Keratinocyte (primary cell): ENCODE results near the gene MIPOL1. TPM values are rescaled to one million over a fixed set of nuclear protein-coding genes. Genes with fewer than 3 reads are reported as not detected.

Experiments used
- DNase-seq: peaks from one replicate; pipeline ENCODE4 v3.0.0-alpha.2; 2011; ENCODE audit warnings: low read depth, missing footprints, low spot score
- FAIRE-seq: peaks from 2 replicates; lab custom pipeline; 2011; peaks lifted over from hg19 to GRCh38; lab: Jason Lieb, UNC
- H2AFZ ChIP-seq: 2 replicates; pipeline ENCODE4 v1.6.0; 2012; ENCODE audit warnings: low read length, control low read depth, inconsistent platforms; ENCODE audit not compliant: control insufficient read depth
- H3K27ac ChIP-seq: 2 replicates; pipeline ENCODE4 v1.5.1; 2011; ENCODE audit warnings: low read length; ENCODE audit not compliant: control insufficient read depth, insufficient read depth
- H3K27me3 ChIP-seq: 3 replicates; pipeline ENCODE4 v1.6.0; 2011; ENCODE audit warnings: low read length; ENCODE audit not compliant: control insufficient read depth, insufficient read depth; ENCODE audit errors: extremely low read depth
- H3K36me3 ChIP-seq, 2 experiments: 2 replicates in 1 of 2; 3 replicates in 1 of 2; pipeline ENCODE4 v1.5.1; 2011; ENCODE audit warnings: low read length in 2 of 2, mild to moderate bottlenecking in 1 of 2; ENCODE audit not compliant: control insufficient read depth in 2 of 2, insufficient read depth in 2 of 2; ENCODE audit errors: extremely low read depth in 1 of 2
- H3K4me1 ChIP-seq: 3 replicates; pipeline ENCODE4 v1.5.1; 2011; ENCODE audit warnings: low read length; ENCODE audit not compliant: control insufficient read depth, insufficient read depth; ENCODE audit errors: extremely low read depth
- H3K4me2 ChIP-seq: 3 replicates; pipeline ENCODE4 v1.6.0; 2011; ENCODE audit warnings: low read depth, low read length; ENCODE audit not compliant: control insufficient read depth, insufficient read depth; ENCODE audit errors: extremely low read depth
- H3K4me3 ChIP-seq, 3 experiments: fragments of 200-600 bp in 1 of 3; sonication (generic) in 1 of 3; 2 replicates in 2 of 3; 3 replicates in 1 of 3; pipeline ENCODE4 v1.5.1; 2011 to 2016; ENCODE audit warnings: low read length in 3 of 3, mild to moderate bottlenecking in 3 of 3, control low read depth in 2 of 3, inconsistent platforms in 1 of 3, low read depth in 1 of 3, mixed read lengths in 1 of 3, mixed run types in 1 of 3, moderate library complexity in 1 of 3; ENCODE audit not compliant: control insufficient read depth in 2 of 3, insufficient read depth in 2 of 3; ENCODE audit errors: extremely low read depth in 1 of 3
- H3K79me2 ChIP-seq: 2 replicates; pipeline ENCODE4 v1.6.0; 2012; ENCODE audit warnings: low read length; ENCODE audit not compliant: control insufficient read depth, insufficient read depth
- H3K9ac ChIP-seq: 3 replicates; pipeline ENCODE4 v1.6.0; 2011; ENCODE audit warnings: low read length; ENCODE audit not compliant: control insufficient read depth, insufficient read depth; ENCODE audit errors: extremely low read depth
- H3K9me1 ChIP-seq: 3 replicates; pipeline ENCODE4 v1.6.0; 2011; ENCODE audit warnings: low read length; ENCODE audit not compliant: control insufficient read depth, insufficient read depth; ENCODE audit errors: extremely low read depth
- H3K9me3 ChIP-seq: 2 replicates; pipeline ENCODE4 v1.5.1; 2012; ENCODE audit warnings: low read depth, low read length; ENCODE audit not compliant: control insufficient read depth
- H4K20me1 ChIP-seq: 3 replicates; pipeline ENCODE4 v1.6.0; 2011; ENCODE audit warnings: low read length; ENCODE audit not compliant: control insufficient read depth, insufficient read depth; ENCODE audit errors: extremely low read depth
- EZH2 ChIP-seq: IDR thresholded peaks from one replicate; pipeline ENCODE4 v1.6.1; 2012; ENCODE audit warnings: inconsistent platforms, mild to moderate bottlenecking, low read length, moderate library complexity
- dilution Hi-C: fragments of 300-500 bp; cut with MboI; formaldehyde crosslinking; loops from one replicate; pipeline ENCODE4 v1.7.0; 2020; ENCODE audit warnings: low sequenced_read_pairs; ENCODE audit not compliant: extremely low pct_ligation_motif_present
- polyA plus RNA-seq, 5 experiments: library from polyadenylated mRNA; depleted of rRNA in 3 of 5; stranded (reverse) in 3 of 5; stranded (forward) in 1 of 5; unstranded in 1 of 5; fragments of >200 nt; gene quantifications; 1 replicate in 1 of 5; 2 replicates in 3 of 5; 3 replicates in 1 of 5; pipeline versions ENCODE4 v1.2.1 to v1.2.3, GENCODE V29; 2011 to 2012; ENCODE audit warnings: missing spikeins in 2 of 5, low read depth in 1 of 5, low replicate concordance in 1 of 5
- TF ChIP-seq, protein P1 (sequence below), 3 experiments: IDR thresholded peaks in 1 of 3; conservative IDR thresholded peaks in 1 of 3; optimal IDR thresholded peaks in 1 of 3; 2 replicates in 2 of 3; 3 replicates in 1 of 3; pipeline versions ENCODE3 to v1.5.1; 2011; ENCODE audit warnings: low read length in 3 of 3, mild to moderate bottlenecking in 3 of 3, moderate library complexity in 2 of 3, control low read depth in 1 of 3, inconsistent platforms in 1 of 3; ENCODE audit not compliant: insufficient read depth in 2 of 3; ENCODE audit errors: extremely low read depth in 1 of 3

MIPOL1 gene
- polyA plus RNA-seq, 1 donor (not counting 4 experiments of a cell fraction or from before 2014, with no cell fraction given): 10.9 TPM

- no peak for TF ChIP-seq EZH2
- TF ChIP-seq, protein P1, sequence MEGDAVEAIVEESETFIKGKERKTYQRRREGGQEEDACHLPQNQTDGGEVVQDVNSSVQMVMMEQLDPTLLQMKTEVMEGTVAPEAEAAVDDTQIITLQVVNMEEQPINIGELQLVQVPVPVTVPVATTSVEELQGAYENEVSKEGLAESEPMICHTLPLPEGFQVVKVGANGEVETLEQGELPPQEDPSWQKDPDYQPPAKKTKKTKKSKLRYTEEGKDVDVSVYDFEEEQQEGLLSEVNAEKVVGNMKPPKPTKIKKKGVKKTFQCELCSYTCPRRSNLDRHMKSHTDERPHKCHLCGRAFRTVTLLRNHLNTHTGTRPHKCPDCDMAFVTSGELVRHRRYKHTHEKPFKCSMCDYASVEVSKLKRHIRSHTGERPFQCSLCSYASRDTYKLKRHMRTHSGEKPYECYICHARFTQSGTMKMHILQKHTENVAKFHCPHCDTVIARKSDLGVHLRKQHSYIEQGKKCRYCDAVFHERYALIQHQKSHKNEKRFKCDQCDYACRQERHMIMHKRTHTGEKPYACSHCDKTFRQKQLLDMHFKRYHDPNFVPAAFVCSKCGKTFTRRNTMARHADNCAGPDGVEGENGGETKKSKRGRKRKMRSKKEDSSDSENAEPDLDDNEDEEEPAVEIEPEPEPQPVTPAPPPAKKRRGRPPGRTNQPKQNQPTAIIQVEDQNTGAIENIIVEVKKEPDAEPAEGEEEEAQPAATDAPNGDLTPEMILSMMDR (optimal IDR thresholded peaks at IDR 0.05 in 1 of 3, IDR thresholded peaks at IDR 0.05 in 1 of 3, conservative IDR thresholded peaks at IDR 0.05 in 1 of 3; ENCODE audit: extremely low read depth in 1 of 3, insufficient read depth in 2 of 3, low read length in 3 of 3): no peak
- dilution Hi-C loops: no loop called here
- H3K4me3 ChIP-seq: no peak overlapping the region
- H3K27me3 ChIP-seq: no peaks in the 10 kb centered on the region
- H3K9me3 ChIP-seq: no peaks in the 10 kb centered on the region
- no peak overlapping the region for H3K4me2 ChIP-seq
- no peak overlapping the region for H2AFZ ChIP-seq
- H3K36me3 ChIP-seq: no peaks in the 10 kb centered on the region
- H3K27ac ChIP-seq: no peak overlapping the region
- no peak overlapping the region for H3K9ac ChIP-seq
- H3K79me2 ChIP-seq: no peaks in the 10 kb centered on the region
- no peaks in the 10 kb centered on the region for H3K9me1 ChIP-seq
- H3K4me1 ChIP-seq: no peaks in the 10 kb centered on the region
- DNase-seq (no peak), FAIRE-seq (no peak)
- no peaks in the 10 kb centered on the region for H4K20me1 ChIP-seq
These were observed 299.7 kb downstream of the MIPOL1 start for GRCh38 chr14:37497422-37497821.

DNA sequence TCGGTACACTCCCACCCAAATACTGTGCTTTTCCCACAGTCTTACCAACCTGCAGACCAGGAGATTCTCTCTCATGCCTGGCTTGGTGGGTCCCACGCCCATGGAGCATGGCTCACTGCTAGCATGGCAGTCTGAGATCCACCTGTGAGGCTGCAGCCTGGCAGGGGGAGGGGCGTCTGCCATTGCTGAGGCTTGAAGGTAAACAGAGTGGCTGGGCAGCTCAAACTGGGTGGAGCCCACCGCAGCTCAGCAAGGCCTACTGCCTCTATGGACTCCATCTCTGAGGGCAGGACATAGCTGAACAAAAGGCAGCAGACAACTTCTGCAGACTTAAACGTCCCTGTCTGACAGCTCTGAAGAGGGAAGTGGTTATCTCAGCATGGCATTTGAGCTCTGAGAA lies 304.1 kb downstream of the MIPOL1 start:
- TF ChIP-seq, protein P1 (optimal IDR thresholded peaks at IDR 0.05 in 1 of 3, IDR thresholded peaks at IDR 0.05 in 1 of 3, conservative IDR thresholded peaks at IDR 0.05 in 1 of 3; ENCODE audit: extremely low read depth in 1 of 3, insufficient read depth in 2 of 3, low read length in 3 of 3): no peak
- H3K9ac ChIP-seq: no peak overlapping the region
- no peak overlapping the region for H3K4me3 ChIP-seq
- no peak overlapping the region for H2AFZ ChIP-seq
- no peaks in the 10 kb centered on the region for H4K20me1 ChIP-seq
- dilution Hi-C loops: no loop called here
- no peak for DNase-seq
- H3K27ac ChIP-seq: no peak overlapping the region
- H3K79me2 ChIP-seq: no peaks in the 10 kb centered on the region
- no peaks in the 10 kb centered on the region for H3K4me1 ChIP-seq
- no peak overlapping the region for H3K4me2 ChIP-seq
- H3K36me3 ChIP-seq: no peaks in the 10 kb centered on the region
- H3K27me3 ChIP-seq: no peaks in the 10 kb centered on the region
- H3K9me1 ChIP-seq: no peaks in the 10 kb centered on the region
- no peaks in the 10 kb centered on the region for H3K9me3 ChIP-seq
- FAIRE-seq: no peak
